ENCODE measurements around the gene ZP4.

- TF ChIP-seq FOXK2 (IDR thresholded peaks at IDR 0.05) (no peak), SUZ12 (IDR thresholded peaks at IDR 0.05) (no peak), FOXA1 (IDR thresholded peaks at IDR 0.05) (no peak), SP1 (IDR thresholded peaks at IDR 0.05) (no peak), FOXM1 (IDR thresholded peaks at IDR 0.05; ENCODE audit: borderline replicate concordance) (no peak), ELF4 (IDR thresholded peaks at IDR 0.05) (no peak), LEF1 (IDR thresholded peaks at IDR 0.05; ENCODE audit: borderline replicate concordance) (no peak)
Measured at GRCh38 chr1:237884237-237884636, 6.5 kb downstream of the ZP4 start.

Measured in HEK293T (cell line).